ENCODE results near the gene BANP.

Gene BANP

DNA sequence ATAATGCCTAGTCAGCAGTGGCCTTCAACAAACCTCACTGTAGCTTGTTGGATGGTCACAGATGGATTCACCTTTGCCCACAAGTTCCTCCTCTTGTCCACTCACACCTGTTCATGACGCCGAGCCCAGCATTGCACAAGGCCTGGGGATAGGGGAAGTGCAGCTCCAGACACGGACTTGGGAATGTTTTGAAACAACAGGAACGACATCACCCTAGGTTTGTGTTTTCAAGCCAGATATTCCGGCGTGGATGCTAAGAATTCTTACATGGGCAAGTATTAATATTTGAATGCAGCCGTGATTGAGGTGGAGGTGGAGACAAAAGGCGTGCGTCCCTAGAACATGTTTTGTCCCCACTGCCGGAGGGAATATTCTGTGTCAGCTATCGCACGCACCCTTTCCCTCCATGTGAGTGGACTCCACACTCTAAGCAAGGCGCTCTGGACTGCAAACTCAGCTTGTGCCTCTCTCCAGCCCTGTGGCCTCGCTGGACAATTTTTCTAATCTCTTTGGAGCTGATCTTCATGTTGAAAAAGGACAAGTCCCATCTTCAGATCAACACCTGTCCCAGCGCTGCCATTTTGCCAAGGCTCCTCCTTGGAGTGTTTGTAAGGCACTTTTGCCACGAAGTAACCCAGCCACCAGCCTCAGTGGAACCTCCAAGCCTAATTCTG is 2.0 kb upstream of the BANP start:
- TF ChIP-seq, protein P1, sequence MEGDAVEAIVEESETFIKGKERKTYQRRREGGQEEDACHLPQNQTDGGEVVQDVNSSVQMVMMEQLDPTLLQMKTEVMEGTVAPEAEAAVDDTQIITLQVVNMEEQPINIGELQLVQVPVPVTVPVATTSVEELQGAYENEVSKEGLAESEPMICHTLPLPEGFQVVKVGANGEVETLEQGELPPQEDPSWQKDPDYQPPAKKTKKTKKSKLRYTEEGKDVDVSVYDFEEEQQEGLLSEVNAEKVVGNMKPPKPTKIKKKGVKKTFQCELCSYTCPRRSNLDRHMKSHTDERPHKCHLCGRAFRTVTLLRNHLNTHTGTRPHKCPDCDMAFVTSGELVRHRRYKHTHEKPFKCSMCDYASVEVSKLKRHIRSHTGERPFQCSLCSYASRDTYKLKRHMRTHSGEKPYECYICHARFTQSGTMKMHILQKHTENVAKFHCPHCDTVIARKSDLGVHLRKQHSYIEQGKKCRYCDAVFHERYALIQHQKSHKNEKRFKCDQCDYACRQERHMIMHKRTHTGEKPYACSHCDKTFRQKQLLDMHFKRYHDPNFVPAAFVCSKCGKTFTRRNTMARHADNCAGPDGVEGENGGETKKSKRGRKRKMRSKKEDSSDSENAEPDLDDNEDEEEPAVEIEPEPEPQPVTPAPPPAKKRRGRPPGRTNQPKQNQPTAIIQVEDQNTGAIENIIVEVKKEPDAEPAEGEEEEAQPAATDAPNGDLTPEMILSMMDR (IDR thresholded peaks at IDR 0.05; ENCODE audit: low read depth, low read length, missing control alignments): no peak
- Histone ChIP-seq H3K27ac (no peak overlapping the region), H3K27me3 (replicated peaks) (no peaks in the 10 kb centered on the region), H3K4me3 (ENCODE audit: low read depth, low read length) (no peak overlapping the region), H3K36me3 (replicated peaks) (no peaks in the 10 kb centered on the region)
- no peak for DNase-seq
- in situ Hi-C loops (cut with HindIII; ENCODE audit: low pct_ligation_motif_present, low sequenced_read_pairs): no loop called here

DNA sequence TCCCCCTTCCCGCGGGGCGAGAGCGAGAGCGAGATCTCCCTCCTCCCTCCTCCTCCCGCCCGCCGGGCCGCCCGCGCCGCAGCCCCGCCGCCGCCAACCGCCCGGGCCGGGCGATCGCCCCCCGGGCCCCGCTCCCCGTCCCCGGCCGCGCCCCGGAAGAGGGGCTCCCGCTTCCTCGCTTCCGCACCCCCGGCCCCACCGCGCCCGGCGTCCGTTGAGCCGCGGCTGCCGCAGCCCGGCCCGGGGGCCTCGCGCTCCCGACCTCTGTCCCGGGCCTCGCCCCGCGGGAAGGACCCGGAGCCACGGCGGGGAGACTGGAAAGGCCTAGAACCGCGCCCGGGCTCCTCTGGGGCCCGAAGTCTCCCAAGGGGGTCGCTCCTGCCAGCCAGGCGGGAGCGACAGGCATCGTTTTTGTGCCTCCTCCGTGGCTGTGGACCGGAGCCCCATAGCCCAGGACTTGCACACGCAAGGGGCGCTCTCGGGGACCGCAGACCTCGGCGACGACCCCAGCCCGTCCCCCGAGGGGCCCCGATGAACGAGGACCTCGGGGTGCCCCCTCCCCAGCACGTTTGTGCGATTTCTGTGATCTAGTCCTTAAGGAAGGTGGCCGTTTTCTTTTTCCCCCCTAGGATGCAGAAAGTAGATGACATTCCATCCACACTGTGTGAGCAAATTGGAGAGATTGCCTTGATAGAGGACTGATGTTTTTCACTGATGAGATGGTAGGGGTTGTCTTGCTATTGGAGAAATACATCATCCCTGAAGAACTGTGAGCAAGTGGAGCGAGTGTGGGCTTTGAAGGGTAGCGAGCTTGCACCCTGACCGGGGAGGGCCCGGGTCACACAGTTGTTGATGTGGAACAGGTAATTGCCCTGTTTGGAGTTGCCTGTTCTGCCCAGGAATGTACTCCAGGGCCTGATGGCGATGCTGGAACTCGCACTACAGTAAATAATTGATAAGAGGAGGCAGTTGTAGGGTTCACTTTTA is 611 bp downstream of the BANP start:
- no peak for DNase-seq
- Histone ChIP-seq H3K4me3 (ENCODE audit: low read depth, low read length) (peak overlapping the region; percentile 79), H3K27ac (peak overlapping the region; percentile 91), H3K27me3 (replicated peaks) (no peaks in the 10 kb centered on the region), H3K36me3 (replicated peaks) (no peaks in the 10 kb centered on the region)
- TF ChIP-seq, protein P1 (IDR thresholded peaks at IDR 0.05; ENCODE audit: low read depth, low read length, missing control alignments): peak; percentile 49
- in situ Hi-C loops (cut with HindIII; ENCODE audit: low pct_ligation_motif_present, low sequenced_read_pairs): no loop called here

DNA sequence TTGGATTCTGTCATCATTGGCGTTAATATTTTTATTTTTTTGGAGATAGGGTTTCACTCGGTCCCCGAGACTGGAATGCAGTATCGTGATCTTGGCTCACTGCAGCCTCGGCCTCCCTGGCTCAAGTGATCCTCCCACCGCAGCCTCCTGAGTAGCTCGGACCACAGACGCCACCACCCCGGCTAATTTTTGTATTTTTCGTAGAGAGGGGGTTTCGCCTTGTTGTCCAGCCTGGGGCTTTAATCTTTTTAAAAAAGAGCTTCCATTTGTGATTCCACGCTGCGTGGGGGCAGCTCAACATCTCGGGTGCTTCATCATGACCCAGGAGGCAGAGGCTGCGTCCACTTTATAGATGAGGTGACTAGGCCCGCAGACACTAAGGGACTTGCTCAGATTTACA is 1.5 kb downstream of the BANP start:
- TF ChIP-seq, protein P1 (IDR thresholded peaks at IDR 0.05; ENCODE audit: low read depth, low read length, missing control alignments): no peak
- Histone ChIP-seq H3K27me3 (replicated peaks) (no peaks in the 10 kb centered on the region), H3K4me3 (ENCODE audit: low read depth, low read length) (peak overlapping the region; percentile 79), H3K36me3 (replicated peaks) (no peaks in the 10 kb centered on the region), H3K27ac (no peak overlapping the region)
- in situ Hi-C loops (cut with HindIII; ENCODE audit: low pct_ligation_motif_present, low sequenced_read_pairs): no loop called here
- no peak for DNase-seq

DNA sequence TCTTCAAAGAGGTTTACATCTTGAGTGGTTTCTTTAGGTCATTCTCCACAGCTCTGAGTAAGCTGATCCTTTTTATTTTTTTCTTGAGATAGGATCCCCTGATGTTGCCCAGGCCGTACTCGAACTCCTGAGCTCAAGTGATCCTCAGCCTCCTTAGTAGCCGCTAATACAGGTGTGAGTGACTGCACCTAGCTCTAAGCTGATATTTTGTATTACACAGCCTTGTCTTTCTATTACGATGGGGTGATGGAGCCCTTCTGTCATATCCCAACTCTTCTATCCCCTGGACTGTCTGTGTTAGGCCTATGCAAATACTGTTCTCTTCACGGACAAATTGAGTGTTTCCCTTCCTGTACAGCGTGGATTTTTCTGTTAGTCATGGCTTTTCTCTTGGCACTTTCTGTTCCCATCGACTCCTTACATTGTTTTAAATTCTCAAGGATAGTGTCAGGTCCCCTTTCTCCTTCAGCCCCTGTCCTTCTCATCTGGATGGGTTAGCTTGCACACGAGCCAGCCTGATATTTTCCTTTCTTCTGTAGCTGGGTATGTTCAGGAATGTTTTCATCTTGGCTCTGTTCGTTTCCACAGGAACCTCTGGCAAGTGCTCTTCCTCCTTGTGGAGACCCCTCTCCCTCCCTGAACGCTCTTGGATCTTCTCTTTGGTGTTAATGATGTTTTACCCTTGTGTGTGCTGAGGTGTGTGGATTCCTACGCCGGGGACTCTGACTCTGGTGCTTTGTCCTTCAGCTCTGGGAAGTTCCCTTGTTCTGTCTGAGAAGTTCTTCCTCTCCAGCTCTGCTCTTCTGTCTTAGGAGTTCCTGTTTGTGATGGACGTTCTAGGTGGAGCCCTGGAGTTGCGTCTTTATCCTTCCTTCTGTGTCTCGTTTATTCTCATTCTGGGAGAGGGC is 2.3 kb downstream of the BANP start:
- H3K27ac ChIP-seq: no peak overlapping the region
- no peak for DNase-seq
- peaks cover 3% of the 10 kb centered on the region for H3K36me3 ChIP-seq (replicated peaks)
- no peak overlapping the region for H3K4me3 ChIP-seq (ENCODE audit: low read depth, low read length)
- in situ Hi-C loops (cut with HindIII; ENCODE audit: low pct_ligation_motif_present, low sequenced_read_pairs): no loop called here
- TF ChIP-seq, protein P1 (IDR thresholded peaks at IDR 0.05; ENCODE audit: low read depth, low read length, missing control alignments): no peak
- no peaks in the 10 kb centered on the region for H3K27me3 ChIP-seq (replicated peaks)

DNA sequence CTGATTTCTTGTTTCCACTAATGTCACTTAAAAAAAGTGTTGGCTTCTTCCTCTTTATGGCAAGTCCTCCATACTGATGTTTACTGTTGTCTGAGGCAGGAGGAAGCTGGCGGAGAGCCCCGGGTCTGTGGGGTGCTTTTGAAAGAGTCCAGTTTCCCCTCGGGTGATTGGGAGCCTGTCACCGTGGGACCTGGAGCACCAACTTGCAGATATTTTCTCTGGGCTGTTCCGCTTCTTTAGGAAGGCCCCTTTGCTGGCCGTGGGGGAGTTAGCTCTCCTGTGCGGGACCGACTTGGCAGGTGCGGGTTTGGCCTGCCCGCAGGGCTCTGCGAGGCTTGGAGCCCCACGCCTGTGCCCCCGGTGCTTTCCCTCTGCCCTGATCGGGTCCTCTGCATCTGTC is 3.1 kb downstream of the BANP start:
- peaks cover 3% of the 10 kb centered on the region for H3K36me3 ChIP-seq (replicated peaks)
- DNase-seq: no peak
- H3K27me3 ChIP-seq (replicated peaks): no peaks in the 10 kb centered on the region
- H3K4me3 ChIP-seq (ENCODE audit: low read depth, low read length): no peak overlapping the region
- in situ Hi-C loops (cut with HindIII; ENCODE audit: low pct_ligation_motif_present, low sequenced_read_pairs): no loop called here
- TF ChIP-seq, protein P1 (IDR thresholded peaks at IDR 0.05; ENCODE audit: low read depth, low read length, missing control alignments): no peak
- H3K27ac ChIP-seq: no peak overlapping the region
